ENCODE data around the gene TTLL12. TPM values are rescaled to one million over a fixed set of nuclear protein-coding genes. Genes with fewer than 3 reads are reported as not detected.

The TTLL12 gene
- total RNA-seq, 2 experiments from 2014 or later: 66.5 to 71.5 TPM

GRCh38 chr22:43170131-43170480 is 16.8 kb downstream of the TTLL12 start:
- BruUV-seq (replicated peaks): no TSS peak
- Histone ChIP-seq H3K4me1 (ENCODE audit: insufficient read depth, low read length, poor library complexity, severe bottlenecking) (no peaks in the 10 kb centered on the region), H2AFZ (ENCODE audit: low read length) (no peak overlapping the region), H3K4me3 (ENCODE audit: low read depth, low read length, poor library complexity, severe bottlenecking) (no peak overlapping the region), H3K27ac (ENCODE audit: low read depth, low read length, poor library complexity, severe bottlenecking) (no peak overlapping the region), H3K4me2 (ENCODE audit: low read length) (no peak overlapping the region), H3K9me2 (ENCODE audit: insufficient read depth, low read length) (no peaks in the 10 kb centered on the region), H3K36me3 (ENCODE audit: insufficient read depth, low read length) (peaks cover 73% of the 10 kb centered on the region), H3K9me3 (ENCODE audit: low read length) (no peaks in the 10 kb centered on the region), H3K79me2 (ENCODE audit: insufficient read depth, low read depth, low read length) (no peaks in the 10 kb centered on the region), H4K20me1 (ENCODE audit: insufficient read depth, low read length) (no peaks in the 10 kb centered on the region)
- no peak for DNase-seq (ENCODE audit: low spot score)
- POLR2A ChIA-PET: no interaction called here
- CTCF ChIA-PET (ENCODE audit: unreplicated experiment): no interaction called here
- intact Hi-C loops (cut with micrococcal nuclease; ENCODE audit: unreplicated experiment): no loop called here
- TF ChIP-seq EZH2phosphoT487 (IDR thresholded peaks at IDR 0.05; ENCODE audit: borderline replicate concordance, low read depth, low read length): no peak
- TF ChIP-seq CTCF (conservative IDR thresholded peaks at IDR 0.05; ENCODE audit: low read length): no peak

GRCh38 chr22:43169310-43170130 is 17.4 kb downstream of the TTLL12 start:
- CTCF ChIA-PET (ENCODE audit: unreplicated experiment): no interaction called here

More at GRCh38 chr22:43169310-43170130, 17.4 kb downstream of the TTLL12 start:
- TF ChIP-seq EZH2phosphoT487 (IDR thresholded peaks at IDR 0.05; ENCODE audit: borderline replicate concordance, low read depth, low read length) (no peak), CTCF (conservative IDR thresholded peaks at IDR 0.05; ENCODE audit: low read length) (no peak)
- Histone ChIP-seq H3K4me2 (ENCODE audit: low read length) (no peak overlapping the region), H3K9me3 (ENCODE audit: low read length) (no peaks in the 10 kb centered on the region), H3K4me1 (ENCODE audit: insufficient read depth, low read length, poor library complexity, severe bottlenecking) (no peaks in the 10 kb centered on the region), H3K9me2 (ENCODE audit: insufficient read depth, low read length) (no peaks in the 10 kb centered on the region), H2AFZ (ENCODE audit: low read length) (no peak overlapping the region), H3K79me2 (ENCODE audit: insufficient read depth, low read depth, low read length) (no peaks in the 10 kb centered on the region), H3K36me3 (ENCODE audit: insufficient read depth, low read length) (peaks cover 68% of the 10 kb centered on the region), H4K20me1 (ENCODE audit: insufficient read depth, low read length) (no peaks in the 10 kb centered on the region), H3K4me3 (ENCODE audit: low read depth, low read length, poor library complexity, severe bottlenecking) (no peak overlapping the region), H3K27ac (ENCODE audit: low read depth, low read length, poor library complexity, severe bottlenecking) (no peak overlapping the region)
- POLR2A ChIA-PET: no interaction called here
- intact Hi-C loops (cut with micrococcal nuclease; ENCODE audit: unreplicated experiment): no loop called here
- BruUV-seq (replicated peaks): no TSS peak
- DNase-seq (ENCODE audit: low spot score): no peak

Data from OCI-LY7 (cell line).